HS-5 (cell line): ENCODE results near the gene BCO1.

Source experiments
- DNase-seq: peaks from one replicate; pipeline ENCODE4 v3.0.0-alpha.2; 2012; ENCODE audit warnings: low read depth

Gene BCO1

GRCh38 chr16:81318711-81319110 lies 80.2 kb downstream of the BCO1 start:
- no peak for DNase-seq

- DNase-seq, result peak; percentile 20
These were observed 80.9 kb downstream of the BCO1 start for GRCh38 chr16:81319221-81319912.

GRCh38 chr16:81321039-81321438 lies 82.5 kb downstream of the BCO1 start:
- DNase-seq, result no peak

- DNase-seq, result no peak
These were observed 83.0 kb downstream of the BCO1 start for GRCh38 chr16:81321536-81321935.

- DNase-seq, result no peak
These were observed 86.3 kb downstream of the BCO1 start for GRCh38 chr16:81324808-81325207.

- DNase-seq, result no peak
These were observed 88.5 kb downstream of the BCO1 start for GRCh38 chr16:81327011-81327410.

GRCh38 chr16:81327447-81328196 lies 89.1 kb downstream of the BCO1 start:
- DNase-seq, result no peak

GRCh38 chr16:81329947-81330346 lies 91.5 kb downstream of the BCO1 start:
- no peak for DNase-seq

- no peak for DNase-seq
These were observed 94.9 kb downstream of the BCO1 start for GRCh38 chr16:81333356-81333755.

- no peak for DNase-seq
These were observed 97.2 kb downstream of the BCO1 start for GRCh38 chr16:81335669-81336068.

- DNase-seq, result no peak
These were observed 98.6 kb downstream of the BCO1 start for GRCh38 chr16:81337097-81337496.
